Breast epithelium (tissue), 4 donors: ENCODE results near the gene MASP1. TPM values are rescaled to one million over a fixed set of nuclear protein-coding genes. Genes with fewer than 3 reads are reported as not detected.

Source experiments
- DNase-seq, 2 donors: peaks; one replicate each; pipeline ENCODE4 v3.0.0-alpha.2; 2019; ENCODE audit warnings: low spot score in 2 of 2
- H3K27ac ChIP-seq, 2 donors: fragments of 200-600 bp; sonication (generic) in 1 of 2; one replicate each; pipeline ENCODE4 v1.5.1; 2016 to 2019; ENCODE audit warnings: mild to moderate bottlenecking in 1 of 2
- H3K27me3 ChIP-seq, 2 donors: fragments of 200-600 bp; sonication (generic) in 1 of 2; one replicate each; pipeline versions ENCODE4 v1.5.1 to v1.6.0; 2017 to 2019; ENCODE audit warnings: control low read depth in 1 of 2, mild to moderate bottlenecking in 1 of 2
- H3K36me3 ChIP-seq: fragments of 200-600 bp; one replicate; pipeline ENCODE4 v1.5.1; 2019
- H3K4me1 ChIP-seq, 2 donors: fragments of 200-600 bp; sonication (generic); one replicate each; pipeline ENCODE4 v1.5.1; 2016 to 2019; ENCODE audit warnings: control low read depth in 1 of 2
- H3K4me3 ChIP-seq, 3 donors: fragments of 200-600 bp; sonication (generic); 1 replicate in 2 of 3; 2 replicates in 1 of 3; pipeline ENCODE4 v1.5.1; 2016 to 2019; ENCODE audit warnings: mild to moderate bottlenecking in 3 of 3, moderate library complexity in 2 of 3
- H3K9me3 ChIP-seq, 2 donors: fragments of 200-600 bp; sonication (generic) in 1 of 2; one replicate each; pipeline ENCODE4 v1.5.1; 2016 to 2019; ENCODE audit warnings: control low read depth in 1 of 2
- CTCF ChIP-seq, 3 donors: fragments of 450-650 bp; IDR thresholded peaks; one replicate each; pipeline ENCODE4 v1.5.1; 2016 to 2017; ENCODE audit warnings: antibody characterized with exemption in 3 of 3, mild to moderate bottlenecking in 3 of 3, moderate library complexity in 3 of 3
- POLR2A ChIP-seq: fragments of 450-650 bp; IDR thresholded peaks from one replicate; pipeline ENCODE4 v1.6.1; 2016; ENCODE audit warnings: antibody characterized with exemption, mild to moderate bottlenecking, moderate library complexity
- POLR2AphosphoS5 ChIP-seq, 3 donors: sonication (generic); formaldehyde crosslinking; IDR thresholded peaks; one replicate each; pipeline ENCODE4 v1.6.1; 2017; ENCODE audit warnings: antibody characterized with exemption in 3 of 3
- intact Hi-C: fragments of 100-400 bp; cut with DNase I; formaldehyde crosslinking; loops from one replicate; pipeline ENCODE4 v1.15.1; 2023; ENCODE audit warnings: low total_unique reads
- total RNA-seq, 3 donors: library from RNA; depleted of rRNA; stranded (reverse); fragments of >200 nt; gene quantifications; one replicate each; pipeline ENCODE4 v1.1.0, GENCODE V29; 2016

MASP1 gene
- total RNA-seq, 3 donors from 2014 or later = 0.33 to 11.5 (median 1.3) TPM

- TF ChIP-seq POLR2A = no peak
- no peak for TF ChIP-seq POLR2AphosphoS5 (IDR thresholded peaks at IDR 0.05)
- TF ChIP-seq CTCF (IDR thresholded peaks at IDR 0.05) = no peak
- DNase-seq = no peak
- Histone ChIP-seq H3K27me3 (no peaks in the 10 kb centered on the region), H3K4me3 (no peak overlapping the region), H3K36me3 (no peaks in the 10 kb centered on the region), H3K27ac (no peak overlapping the region), H3K4me1 (no peaks in the 10 kb centered on the region), H3K9me3 (no peaks in the 10 kb centered on the region)
- intact Hi-C loops = no loop called here
Observed at GRCh38 chr3:187261541-187261969, 30.0 kb downstream of the MASP1 start.

GRCh38 chr3:187259171-187259570 lies 32.4 kb downstream of the MASP1 start:
- no peaks in the 10 kb centered on the region for H3K9me3 ChIP-seq
- no peaks in the 10 kb centered on the region for H3K27me3 ChIP-seq
- intact Hi-C loops = no loop called here
- H3K4me3 ChIP-seq = no peak overlapping the region
- no peaks in the 10 kb centered on the region for H3K36me3 ChIP-seq
- TF ChIP-seq POLR2AphosphoS5 (IDR thresholded peaks at IDR 0.05) (no peak), CTCF (IDR thresholded peaks at IDR 0.05) (no peak), POLR2A (no peak)
- no peak for DNase-seq
- H3K4me1 ChIP-seq = no peaks in the 10 kb centered on the region
- H3K27ac ChIP-seq = no peak overlapping the region

- intact Hi-C loops = no loop called here
- H3K27ac ChIP-seq = no peak overlapping the region
- no peaks in the 10 kb centered on the region for H3K27me3 ChIP-seq
- no peak overlapping the region for H3K4me3 ChIP-seq
- H3K4me1 ChIP-seq = no peaks in the 10 kb centered on the region
- H3K36me3 ChIP-seq = no peaks in the 10 kb centered on the region
- no peaks in the 10 kb centered on the region for H3K9me3 ChIP-seq
- DNase-seq = no peak
- TF ChIP-seq POLR2AphosphoS5 (IDR thresholded peaks at IDR 0.05) (no peak), CTCF (IDR thresholded peaks at IDR 0.05) (no peak)
Observed at GRCh38 chr3:187257992-187258692, 33.4 kb downstream of the MASP1 start.

- Histone ChIP-seq H3K4me1 (no peaks in the 10 kb centered on the region), H3K36me3 (no peaks in the 10 kb centered on the region), H3K27ac (no peak overlapping the region), H3K9me3 (no peaks in the 10 kb centered on the region), H3K4me3 (no peak overlapping the region), H3K27me3 (no peaks in the 10 kb centered on the region)
- intact Hi-C loops = no loop called here
- no peak for TF ChIP-seq POLR2AphosphoS5 (IDR thresholded peaks at IDR 0.05)
- no peak for TF ChIP-seq POLR2A
- no peak for TF ChIP-seq CTCF (IDR thresholded peaks at IDR 0.05)
- DNase-seq = no peak
Observed at GRCh38 chr3:187257471-187257870, 34.1 kb downstream of the MASP1 start.

- TF ChIP-seq POLR2A (no peak), POLR2AphosphoS5 (IDR thresholded peaks at IDR 0.05) (no peak), CTCF (IDR thresholded peaks at IDR 0.05) (no peak)
- H3K9me3 ChIP-seq = no peaks in the 10 kb centered on the region
- intact Hi-C loops = no loop called here
- H3K4me1 ChIP-seq = no peaks in the 10 kb centered on the region
- no peak overlapping the region for H3K27ac ChIP-seq
- no peaks in the 10 kb centered on the region for H3K36me3 ChIP-seq
- no peaks in the 10 kb centered on the region for H3K27me3 ChIP-seq
- no peak overlapping the region for H3K4me3 ChIP-seq
- DNase-seq = no peak
Observed at GRCh38 chr3:187256051-187256616, 35.4 kb downstream of the MASP1 start.
